ENCODE results near the gene SLC35A2. TPM values are rescaled to one million over a fixed set of nuclear protein-coding genes. Genes with fewer than 3 reads are reported as not detected.

The SLC35A2 gene
- total RNA-seq, 1 experiment from 2014 or later: 61.4 TPM

- Histone ChIP-seq H3K36me3 (ENCODE audit: control insufficient read depth, insufficient read depth, low read length) (no peaks in the 10 kb centered on the region), H3K9me3 (no peaks in the 10 kb centered on the region), H3K27me3 (replicated peaks; ENCODE audit: control insufficient read depth, insufficient read depth, low read length) (no peaks in the 10 kb centered on the region), H3K4me3 (ENCODE audit: low read depth, low read length) (no peak overlapping the region), H3K4me1 (no peaks in the 10 kb centered on the region)
- no peaks in the 10 kb centered on the region for H3K9me3 Mint-ChIP-seq (ENCODE audit: unreplicated experiment)
- BruUV-seq (replicated peaks): no TSS peak
- intact Hi-C loops (cut with micrococcal nuclease; ENCODE audit: unreplicated experiment): loop anchor here (5.0 kb wide), 1 partner anchor 186 kb away; the partner anchor contains the start of gene GLOD5
- no peaks in the 10 kb centered on the region for H3K36me3 Mint-ChIP-seq (ENCODE audit: insufficient read depth, unreplicated experiment)
- no peak overlapping the region for H3K27ac Mint-ChIP-seq (ENCODE audit: unreplicated experiment)
- no peaks in the 10 kb centered on the region for H3K4me1 Mint-ChIP-seq (ENCODE audit: low read depth, unreplicated experiment)
- no peak for DNase-seq
- TF ChIP-seq CTCF (IDR thresholded peaks at IDR 0.05; ENCODE audit: insufficient read depth in 1 of 2, low read depth in 1 of 2, low read length in 1 of 2, severe bottlenecking in 1 of 2, unreplicated experiment in 1 of 2): no peak
- H3K4me3 Mint-ChIP-seq (ENCODE audit: unreplicated experiment): no peak overlapping the region
- CTCF ChIA-PET: no interaction called here
- POLR2A ChIA-PET: no interaction called here
- H3K27me3 Mint-ChIP-seq (ENCODE audit: insufficient read depth, unreplicated experiment): no peaks in the 10 kb centered on the region
Measured at GRCh38 chrX:48948589-48948988, 37.1 kb upstream of the SLC35A2 start.

- Mint-ChIP-seq H3K36me3 (ENCODE audit: insufficient read depth, unreplicated experiment) (peaks cover 5% of the 10 kb centered on the region), H3K27ac (ENCODE audit: unreplicated experiment) (no peak overlapping the region), H3K9me3 (ENCODE audit: unreplicated experiment) (no peaks in the 10 kb centered on the region), H3K27me3 (ENCODE audit: insufficient read depth, unreplicated experiment) (no peaks in the 10 kb centered on the region), H3K4me1 (ENCODE audit: low read depth, unreplicated experiment) (no peaks in the 10 kb centered on the region), H3K4me3 (ENCODE audit: unreplicated experiment) (no peak overlapping the region)
- ChIA-PET CTCF (interaction anchor here (0.7 to 0.9 kb wide), 2 partner anchors 140 to 297 kb away, joined by 3 read pairs; no protein-coding TSS in a partner anchor), POLR2A (no interaction called here)
- Histone ChIP-seq H3K4me1 (no peaks in the 10 kb centered on the region), H3K27me3 (replicated peaks; ENCODE audit: control insufficient read depth, insufficient read depth, low read length) (no peaks in the 10 kb centered on the region), H3K9me3 (no peaks in the 10 kb centered on the region), H3K36me3 (ENCODE audit: control insufficient read depth, insufficient read depth, low read length) (no peaks in the 10 kb centered on the region; the same call in 1 of the 2 replicates), H3K4me3 (ENCODE audit: low read depth, low read length) (no peak overlapping the region)
- TF ChIP-seq CTCF (IDR thresholded peaks at IDR 0.05; ENCODE audit: insufficient read depth in 1 of 2, low read depth in 1 of 2, low read length in 1 of 2, severe bottlenecking in 1 of 2, unreplicated experiment in 1 of 2): peak; percentile 69 to 88
- DNase-seq: peak; percentile 42 to 57
- intact Hi-C loops (cut with micrococcal nuclease; ENCODE audit: unreplicated experiment): loop anchor here (5.0 kb wide), 1 partner anchor 183 kb away; the partner anchor contains the start of gene GLOD5
- BruUV-seq (replicated peaks): no TSS peak
Measured at GRCh38 chrX:48945517-48946348, 34.3 kb upstream of the SLC35A2 start.

- Mint-ChIP-seq H3K4me1 (ENCODE audit: low read depth, unreplicated experiment) (no peaks in the 10 kb centered on the region), H3K27ac (ENCODE audit: unreplicated experiment) (no peak overlapping the region), H3K36me3 (ENCODE audit: insufficient read depth, unreplicated experiment) (peaks cover 11% of the 10 kb centered on the region), H3K27me3 (ENCODE audit: insufficient read depth, unreplicated experiment) (no peaks in the 10 kb centered on the region), H3K4me3 (ENCODE audit: unreplicated experiment) (no peak overlapping the region), H3K9me3 (ENCODE audit: unreplicated experiment) (no peaks in the 10 kb centered on the region)
- ChIA-PET POLR2A (no interaction called here), CTCF (interaction anchor here (1.0 kb wide), 1 partner anchor 13 kb away, joined by 3 read pairs; no protein-coding TSS in a partner anchor)
- no peak overlapping the region for H3K4me3 ChIP-seq (ENCODE audit: low read depth, low read length)
- intact Hi-C loops (cut with micrococcal nuclease; ENCODE audit: unreplicated experiment): no loop called here
- no peak for DNase-seq
- no peaks in the 10 kb centered on the region for H3K27me3 ChIP-seq (replicated peaks; ENCODE audit: control insufficient read depth, insufficient read depth, low read length)
- H3K4me1 ChIP-seq: no peaks in the 10 kb centered on the region
- BruUV-seq (replicated peaks): no TSS peak
- no peak for TF ChIP-seq CTCF (IDR thresholded peaks at IDR 0.05; ENCODE audit: insufficient read depth in 1 of 2, low read depth in 1 of 2, low read length in 1 of 2, severe bottlenecking in 1 of 2, unreplicated experiment in 1 of 2)
- H3K36me3 ChIP-seq (ENCODE audit: control insufficient read depth, insufficient read depth, low read length): no peaks in the 10 kb centered on the region; the same call in 1 of the 2 replicates
- H3K9me3 ChIP-seq: no peaks in the 10 kb centered on the region
Measured at GRCh38 chrX:48942895-48943294, 31.4 kb upstream of the SLC35A2 start.

Measured in Caco-2 (cell line).